Inflammatory macrophage treated with lipopolysaccharide for 1 hour (primary cell): ENCODE measurements around the gene POC1B.
A peak's percentile ranks its signal among the peaks of the same experiment; 100 is the strongest.

Experiments used
- DNase-seq, 2 donors: peaks; one replicate each; pipeline ENCODE4 v3.0.0-alpha.2; 2020 to 2022

Gene POC1B

GRCh38 chr12:89414851-89415250 lies 111.0 kb downstream of the POC1B start:
- DNase-seq, result no peak

GRCh38 chr12:89414322-89414721 lies 111.5 kb downstream of the POC1B start:
- DNase-seq, result no peak

GRCh38 chr12:89413234-89413633 lies 112.6 kb downstream of the POC1B start:
- no peak for DNase-seq

GRCh38 chr12:89412665-89413064 lies 113.2 kb downstream of the POC1B start:
- no peak for DNase-seq

GRCh38 chr12:89411846-89412245 lies 114.0 kb downstream of the POC1B start:
- DNase-seq, result no peak

- DNase-seq, result no peak
Measured at GRCh38 chr12:89411234-89411633, 114.6 kb downstream of the POC1B start.

GRCh38 chr12:89405626-89406345 lies 120.1 kb downstream of the POC1B start:
- peak in 1 of 2 donors; percentile 41 for DNase-seq

- no peak for DNase-seq
Measured at GRCh38 chr12:89401433-89402058, 124.3 kb downstream of the POC1B start.

GRCh38 chr12:89400415-89400814 lies 125.4 kb downstream of the POC1B start:
- DNase-seq, result no peak

- DNase-seq, result no peak
Measured at GRCh38 chr12:89395712-89396111, 130.1 kb downstream of the POC1B start.

- peak; percentile 75 to 81 for DNase-seq
Measured at GRCh38 chr12:89393551-89394121, 132.2 kb downstream of the POC1B start.

- DNase-seq, result peak; percentile 70 to 72
Measured at GRCh38 chr12:89392391-89392790, 133.5 kb downstream of the POC1B start.

- DNase-seq, result no peak
Measured at GRCh38 chr12:89391726-89392336, 134.0 kb downstream of the POC1B start.

- peak; percentile 88 to 96 for DNase-seq
Measured at GRCh38 chr12:89390802-89391673, 134.8 kb downstream of the POC1B start.

- peak; percentile 51 to 72 for DNase-seq
Measured at GRCh38 chr12:89389755-89390661, 135.8 kb downstream of the POC1B start.

GRCh38 chr12:89386138-89386537 lies 139.7 kb downstream of the POC1B start:
- DNase-seq, result no peak

GRCh38 chr12:89384807-89385206 lies 141.0 kb downstream of the POC1B start:
- no peak for DNase-seq

GRCh38 chr12:89384050-89384758 lies 141.6 kb downstream of the POC1B start:
- DNase-seq, result peak; percentile 46 to 67

- DNase-seq, result peak in 1 of 2 donors; percentile 49
Measured at GRCh38 chr12:89383235-89384049, 142.4 kb downstream of the POC1B start.

- DNase-seq, result peak; percentile 57 to 66
Measured at GRCh38 chr12:89382328-89382727, 143.5 kb downstream of the POC1B start.
